Measurements from ENCODE around the gene HBS1L. TPM values are rescaled to one million over a fixed set of nuclear protein-coding genes. Genes with fewer than 3 reads are reported as not detected.

The HBS1L gene
- polyA plus RNA-seq, 1 experiment: 101 TPM

GRCh38 chr6:134964451-134965203, 90.0 kb downstream of the HBS1L start:
- H3K4me3 ChIP-seq (ENCODE audit: low read depth, low read length): no peak overlapping the region
- H3K27ac ChIP-seq (ENCODE audit: low read depth, low read length): no peak overlapping the region
- CTCF ChIA-PET: interaction anchor here (0.6 to 1.6 kb wide), 6 partner anchors 38 to 992 kb away, joined by 3 to 4 read pairs (median 4); no protein-coding TSS in a partner anchor
- DNase-seq (ENCODE audit: low read depth, low spot score): no peak
- H3K27me3 ChIP-seq (ENCODE audit: control insufficient read depth, insufficient read depth, low read length): no peaks in the 10 kb centered on the region
- no peaks in the 10 kb centered on the region for H3K9me3 ChIP-seq (ENCODE audit: control insufficient read depth, insufficient read depth, low read length)
- POLR2A ChIA-PET: interaction anchor here (0.6 kb wide), 1 partner anchor 20 kb away, joined by 5 read pairs; no protein-coding TSS in a partner anchor
- TF ChIP-seq CTCF (IDR thresholded peaks at IDR 0.05; ENCODE audit: low read depth, low read length): no peak

GRCh38 chr6:134962421-134962820, 92.2 kb downstream of the HBS1L start:
- Histone ChIP-seq H3K4me3 (ENCODE audit: low read depth, low read length) (no peak overlapping the region), H3K27ac (ENCODE audit: low read depth, low read length) (no peak overlapping the region), H3K27me3 (ENCODE audit: control insufficient read depth, insufficient read depth, low read length) (no peaks in the 10 kb centered on the region), H3K9me3 (ENCODE audit: control insufficient read depth, insufficient read depth, low read length) (no peaks in the 10 kb centered on the region)
- ChIA-PET POLR2A (no interaction called here), CTCF (no interaction called here)
- TF ChIP-seq CTCF (IDR thresholded peaks at IDR 0.05; ENCODE audit: low read depth, low read length): no peak
- no peak for DNase-seq (ENCODE audit: low read depth, low spot score)

- Histone ChIP-seq H3K4me3 (ENCODE audit: low read depth, low read length) (no peak overlapping the region), H3K9me3 (ENCODE audit: control insufficient read depth, insufficient read depth, low read length) (no peaks in the 10 kb centered on the region), H3K27me3 (ENCODE audit: control insufficient read depth, insufficient read depth, low read length) (no peaks in the 10 kb centered on the region), H3K27ac (ENCODE audit: low read depth, low read length) (no peak overlapping the region)
- CTCF ChIA-PET: no interaction called here
- POLR2A ChIA-PET: no interaction called here
- DNase-seq (ENCODE audit: low read depth, low spot score): no peak
- TF ChIP-seq CTCF (IDR thresholded peaks at IDR 0.05; ENCODE audit: low read depth, low read length): no peak
Observed at GRCh38 chr6:134961366-134961765, 93.3 kb downstream of the HBS1L start.

DNA sequence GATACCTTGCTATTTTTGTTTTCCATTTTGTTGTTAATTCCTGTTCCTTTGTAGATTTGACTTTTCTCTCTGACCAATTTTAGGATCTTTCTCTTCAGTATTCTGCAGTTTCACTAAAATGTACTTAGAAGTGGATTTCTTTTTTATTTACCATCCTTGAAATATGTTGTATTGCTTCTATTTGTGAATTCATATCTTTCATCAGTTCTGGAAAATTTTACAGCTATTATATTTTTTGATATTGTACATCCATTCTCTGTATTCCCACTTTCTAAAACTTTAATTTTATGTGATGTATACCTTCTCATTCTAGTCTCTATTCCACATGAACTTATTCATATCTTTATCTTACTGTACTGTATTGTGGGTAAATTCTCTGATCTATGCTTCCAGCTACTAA, 95.0 kb downstream of the HBS1L start:
- Histone ChIP-seq H3K9me3 (ENCODE audit: control insufficient read depth, insufficient read depth, low read length) (no peaks in the 10 kb centered on the region), H3K27ac (ENCODE audit: low read depth, low read length) (no peak overlapping the region), H3K27me3 (ENCODE audit: control insufficient read depth, insufficient read depth, low read length) (no peaks in the 10 kb centered on the region), H3K4me3 (ENCODE audit: low read depth, low read length) (no peak overlapping the region)
- DNase-seq (ENCODE audit: low read depth, low spot score): no peak
- ChIA-PET POLR2A (no interaction called here), CTCF (interaction anchor here (1.0 to 1.4 kb wide), 3 partner anchors 19 to 836 kb away, joined by 3 to 4 read pairs (median 3); no protein-coding TSS in a partner anchor)
- no peak for TF ChIP-seq CTCF (IDR thresholded peaks at IDR 0.05; ENCODE audit: low read depth, low read length)

GRCh38 chr6:134956676-134957075, 97.9 kb downstream of the HBS1L start:
- TF ChIP-seq CTCF (IDR thresholded peaks at IDR 0.05; ENCODE audit: low read depth, low read length): no peak
- H3K27me3 ChIP-seq (ENCODE audit: control insufficient read depth, insufficient read depth, low read length): no peaks in the 10 kb centered on the region
- H3K9me3 ChIP-seq (ENCODE audit: control insufficient read depth, insufficient read depth, low read length): no peaks in the 10 kb centered on the region
- no peak overlapping the region for H3K27ac ChIP-seq (ENCODE audit: low read depth, low read length)
- H3K4me3 ChIP-seq (ENCODE audit: low read depth, low read length): no peak overlapping the region
- ChIA-PET CTCF (no interaction called here), POLR2A (no interaction called here)
- no peak for DNase-seq (ENCODE audit: low read depth, low spot score)
